ENCODE measurements around the gene MS4A18. TPM values are rescaled to one million over a fixed set of nuclear protein-coding genes. Genes with fewer than 3 reads are reported as not detected.
A peak's percentile ranks its signal among the peaks of the same experiment; 100 is the strongest.

The MS4A18 gene
- total RNA-seq, 1 donor from 2014 or later = 0.75 TPM

- no peak overlapping the region for H3K27ac Mint-ChIP-seq
Measured at GRCh38 chr11:60774726-60775125, 50.2 kb downstream of the MS4A18 start.

GRCh38 chr11:60775420-60775961, 51.0 kb downstream of the MS4A18 start:
- Mint-ChIP-seq H3K9me3 (no peaks in the 10 kb centered on the region), H3K4me1 (ENCODE audit: unreplicated experiment) (peaks cover 7% of the 10 kb centered on the region), H3K27ac (peak overlapping the region; percentile 34), H3K27me3 (peaks cover 7% of the 10 kb centered on the region), H3K36me3 (no peaks in the 10 kb centered on the region), H3K4me3 (no peak overlapping the region)
- peak; percentile 86 for DNase-seq (ENCODE audit: extremely low spot score, unreplicated experiment)
- peak; percentile 93 for TF ChIP-seq CTCF (conservative IDR thresholded peaks at IDR 0.05)

More at GRCh38 chr11:60774726-60775125, 50.2 kb downstream of the MS4A18 start:
- Mint-ChIP-seq H3K4me1 (ENCODE audit: unreplicated experiment) (peaks cover 7% of the 10 kb centered on the region), H3K36me3 (no peaks in the 10 kb centered on the region), H3K27me3 (peaks cover 7% of the 10 kb centered on the region), H3K4me3 (no peak overlapping the region), H3K9me3 (no peaks in the 10 kb centered on the region)
- TF ChIP-seq CTCF (conservative IDR thresholded peaks at IDR 0.05) = no peak
- DNase-seq (ENCODE audit: extremely low spot score, unreplicated experiment) = no peak

- H3K4me3 Mint-ChIP-seq = no peak overlapping the region
- DNase-seq (ENCODE audit: extremely low spot score, unreplicated experiment) = no peak
- no peak for TF ChIP-seq CTCF (conservative IDR thresholded peaks at IDR 0.05)
- no peaks in the 10 kb centered on the region for H3K9me3 Mint-ChIP-seq
- no peaks in the 10 kb centered on the region for H3K36me3 Mint-ChIP-seq
- no peak overlapping the region for H3K27ac Mint-ChIP-seq
- peaks cover 7% of the 10 kb centered on the region for H3K4me1 Mint-ChIP-seq (ENCODE audit: unreplicated experiment)
- peaks cover 7% of the 10 kb centered on the region for H3K27me3 Mint-ChIP-seq
Measured at GRCh38 chr11:60776167-60776566, 51.6 kb downstream of the MS4A18 start.

GRCh38 chr11:60777106-60777505, 52.6 kb downstream of the MS4A18 start:
- H3K4me3 Mint-ChIP-seq = no peak overlapping the region
- TF ChIP-seq CTCF (conservative IDR thresholded peaks at IDR 0.05) = no peak
- H3K9me3 Mint-ChIP-seq = no peaks in the 10 kb centered on the region
- no peak overlapping the region for H3K27ac Mint-ChIP-seq
- peaks cover 7% of the 10 kb centered on the region for H3K4me1 Mint-ChIP-seq (ENCODE audit: unreplicated experiment)
- no peaks in the 10 kb centered on the region for H3K36me3 Mint-ChIP-seq
- peaks cover 3% of the 10 kb centered on the region for H3K27me3 Mint-ChIP-seq
- DNase-seq (ENCODE audit: extremely low spot score, unreplicated experiment) = no peak

GRCh38 chr11:60777572-60777971, 53.1 kb downstream of the MS4A18 start:
- DNase-seq (ENCODE audit: extremely low spot score, unreplicated experiment) = no peak
- no peaks in the 10 kb centered on the region for H3K36me3 Mint-ChIP-seq
- no peaks in the 10 kb centered on the region for H3K9me3 Mint-ChIP-seq
- no peak overlapping the region for H3K4me3 Mint-ChIP-seq
- no peak overlapping the region for H3K27ac Mint-ChIP-seq
- peaks cover 7% of the 10 kb centered on the region for H3K4me1 Mint-ChIP-seq (ENCODE audit: unreplicated experiment)
- no peak for TF ChIP-seq CTCF (conservative IDR thresholded peaks at IDR 0.05)
- H3K27me3 Mint-ChIP-seq = peaks cover 3% of the 10 kb centered on the region

GRCh38 chr11:60780065-60780464, 55.5 kb downstream of the MS4A18 start:
- DNase-seq (ENCODE audit: extremely low spot score, unreplicated experiment) = no peak
- TF ChIP-seq CTCF (conservative IDR thresholded peaks at IDR 0.05) = no peak
- Mint-ChIP-seq H3K27ac (no peak overlapping the region), H3K4me3 (no peak overlapping the region), H3K9me3 (no peaks in the 10 kb centered on the region), H3K27me3 (peaks cover 7% of the 10 kb centered on the region), H3K36me3 (no peaks in the 10 kb centered on the region), H3K4me1 (ENCODE audit: unreplicated experiment) (peaks cover 12% of the 10 kb centered on the region)
